Progenitor cell of endocrine pancreas (in vitro differentiated cells): Measurements from ENCODE around the gene MAP3K15. TPM values are rescaled to one million over a fixed set of nuclear protein-coding genes. Genes with fewer than 3 reads are reported as not detected.
A peak's percentile ranks its signal among the peaks of the same experiment; 100 is the strongest.

Experiments used
- DNase-seq: peaks from one replicate; pipeline ENCODE4 v3.0.0; 2021; ENCODE audit warnings: low spot score; ENCODE audit not compliant: unreplicated experiment
- H3K27ac Mint-ChIP-seq: 2 replicates; pipeline ENCODE4 v1.8.0; 2021; ENCODE audit warnings: mild to moderate bottlenecking, moderate library complexity, mixed read lengths
- H3K27me3 Mint-ChIP-seq: 2 replicates; pipeline ENCODE4 v1.8.0; 2021; ENCODE audit warnings: mixed read lengths
- H3K36me3 Mint-ChIP-seq: 2 replicates; pipeline ENCODE4 v1.8.0; 2022; ENCODE audit warnings: mixed read lengths; ENCODE audit not compliant: insufficient read depth
- H3K4me1 Mint-ChIP-seq: 2 replicates; pipeline ENCODE4 v1.8.0; 2021; ENCODE audit warnings: low read depth, mixed read lengths
- H3K4me3 Mint-ChIP-seq: 2 replicates; pipeline ENCODE4 v1.8.0; 2021; ENCODE audit warnings: low read depth, mild to moderate bottlenecking, moderate library complexity, mixed read lengths
- H3K9me3 Mint-ChIP-seq: 2 replicates; pipeline ENCODE4 v1.8.0; 2021; ENCODE audit warnings: low read depth, mixed read lengths
- CTCF ChIP-seq: fragments of 200-600 bp; sonication (generic); IDR thresholded peaks from one replicate; pipeline ENCODE4 v1.5.0; 2021; ENCODE audit warnings: antibody characterized with exemption, mild to moderate bottlenecking; ENCODE audit not compliant: unreplicated experiment
- total RNA-seq: library from RNA; stranded (reverse); gene quantifications from 2 replicates; pipeline ENCODE4 v1.2.1, GENCODE V29; 2021

MAP3K15 gene
- total RNA-seq, 1 donor from 2014 or later, result 5.1 TPM

GRCh38 chrX:19350941-19351384 is 164.3 kb downstream of the MAP3K15 start:
- H3K9me3 Mint-ChIP-seq, result peaks cover 4% of the 10 kb centered on the region
- no peak for DNase-seq
- H3K36me3 Mint-ChIP-seq, result peaks cover 18% of the 10 kb centered on the region
- peaks cover 7% of the 10 kb centered on the region for H3K4me1 Mint-ChIP-seq
- H3K27ac Mint-ChIP-seq, result no peak overlapping the region
- H3K4me3 Mint-ChIP-seq, result no peak overlapping the region
- no peaks in the 10 kb centered on the region for H3K27me3 Mint-ChIP-seq
- TF ChIP-seq CTCF, result no peak

DNA sequence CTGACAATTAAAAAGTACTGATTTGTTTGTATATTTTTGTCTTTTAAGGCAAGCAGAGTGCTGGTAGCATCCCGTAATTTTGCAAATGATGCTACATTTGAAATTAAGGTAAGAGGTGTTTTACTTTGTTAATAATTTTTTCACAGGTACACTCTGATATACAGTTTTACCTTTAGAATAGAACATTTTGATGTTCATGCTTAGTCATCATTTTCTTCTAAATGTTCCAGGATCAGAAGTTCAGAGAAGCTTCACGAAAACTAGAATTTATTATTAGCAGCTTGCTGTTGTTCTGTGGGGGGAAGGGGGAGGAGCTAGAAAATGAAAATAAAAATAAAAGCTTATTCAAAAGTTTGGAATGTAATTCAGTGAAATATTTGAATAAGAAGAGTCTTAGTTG is 166.0 kb downstream of the MAP3K15 start:
- Mint-ChIP-seq H3K27ac (no peak overlapping the region), H3K27me3 (no peaks in the 10 kb centered on the region), H3K4me1 (peaks cover 8% of the 10 kb centered on the region), H3K36me3 (peaks cover 12% of the 10 kb centered on the region), H3K9me3 (peaks cover 4% of the 10 kb centered on the region), H3K4me3 (no peak overlapping the region)
- TF ChIP-seq CTCF, result no peak
- DNase-seq, result no peak

DNA sequence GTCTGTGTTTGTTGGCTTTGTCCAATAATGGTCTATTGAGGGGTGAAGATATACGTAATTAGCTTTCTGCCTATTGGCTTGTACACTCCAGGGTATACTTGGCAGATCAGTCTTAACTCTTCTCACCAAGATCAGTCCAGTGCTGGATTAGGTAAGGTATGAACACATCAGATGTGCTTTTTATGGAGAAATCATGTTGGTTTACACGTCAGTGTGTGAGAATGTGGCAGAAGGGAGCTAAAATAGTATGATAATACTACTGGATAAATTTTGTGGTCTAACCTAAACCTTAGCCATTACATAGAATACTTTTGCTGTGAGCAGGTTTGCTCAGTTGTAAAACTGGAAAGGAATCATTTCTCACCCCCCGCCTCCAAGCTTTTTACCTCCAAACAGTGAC is 167.4 kb downstream of the MAP3K15 start:
- H3K9me3 Mint-ChIP-seq, result peaks cover 4% of the 10 kb centered on the region
- H3K36me3 Mint-ChIP-seq, result peaks cover 12% of the 10 kb centered on the region
- H3K27ac Mint-ChIP-seq, result no peak overlapping the region

DNA sequence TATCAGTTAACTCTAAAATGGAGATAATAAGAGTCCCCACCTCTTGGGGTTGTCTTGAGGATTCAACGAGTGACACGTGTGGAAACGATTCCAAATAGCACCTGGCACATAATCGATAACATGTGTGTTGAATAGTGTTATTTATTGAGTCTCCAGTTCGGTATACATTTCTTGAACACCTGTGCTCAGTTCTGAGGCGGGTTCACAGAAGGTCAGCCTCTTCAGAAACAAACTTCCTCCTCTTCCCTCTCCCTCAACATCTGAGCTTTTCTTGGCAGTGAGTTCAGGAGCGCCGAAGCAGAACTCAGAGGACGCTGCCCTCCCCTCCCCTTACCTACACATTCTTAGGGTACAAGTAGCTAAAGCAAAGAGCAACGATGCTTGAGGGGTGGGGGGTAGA is 170.6 kb downstream of the MAP3K15 start:
- H3K27ac Mint-ChIP-seq, result peak overlapping the region; percentile 91

More for the DNA sequence above, 167.4 kb downstream of the MAP3K15 start:
- H3K4me1 Mint-ChIP-seq, result peaks cover 10% of the 10 kb centered on the region
- no peak for DNase-seq
- no peak for TF ChIP-seq CTCF
- no peaks in the 10 kb centered on the region for H3K27me3 Mint-ChIP-seq
- no peak overlapping the region for H3K4me3 Mint-ChIP-seq

GRCh38 chrX:19343535-19344408 is 171.5 kb downstream of the MAP3K15 start, which contains the start of gene PDHA1:
TSS of gene PDHA1 (plus strand) at chrX:19343927. CDS start at chrX:19344038, 111 bp downstream.
- DNase-seq, result peak; percentile 83
- Mint-ChIP-seq H3K27ac (peak within 1 kb of the TSS; percentile 95), H3K27me3 (no peaks in the 10 kb centered on the region), H3K36me3 (peaks cover 3% of the 10 kb centered on the region), H3K9me3 (peaks cover 3% of the 10 kb centered on the region), H3K4me1 (peaks cover 10% of the 10 kb centered on the region), H3K4me3 (peak within 1 kb of the TSS; percentile 83)
- no peak for TF ChIP-seq CTCF

More for the DNA sequence above, 170.6 kb downstream of the MAP3K15 start:
- peaks cover 5% of the 10 kb centered on the region for H3K36me3 Mint-ChIP-seq
- TF ChIP-seq CTCF, result no peak
- H3K4me3 Mint-ChIP-seq, result peak overlapping the region; percentile 83
- peaks cover 10% of the 10 kb centered on the region for H3K4me1 Mint-ChIP-seq
- H3K27me3 Mint-ChIP-seq, result no peaks in the 10 kb centered on the region
- H3K9me3 Mint-ChIP-seq, result peaks cover 3% of the 10 kb centered on the region
- no peak for DNase-seq
